Prostate gland (tissue), 2 donors: ENCODE data around the gene PACS1.

Experiments
- CTCF ChIP-seq, 4 experiments: fragments of 200-600 bp in 2 of 4; fragments of 450-650 bp in 2 of 4; sonication (generic) in 2 of 4; IDR thresholded peaks; 1 replicate in 3 of 4; 2 replicates in 1 of 4; pipeline ENCODE4 v1.5.1; 2016 to 2019; ENCODE audit warnings: antibody characterized with exemption in 4 of 4, mild to moderate bottlenecking in 2 of 4, moderate library complexity in 2 of 4
- POLR2A ChIP-seq: fragments of 450-650 bp; IDR thresholded peaks from one replicate; pipeline ENCODE4 v1.6.1; 2016; ENCODE audit warnings: antibody characterized with exemption, mild to moderate bottlenecking
- POLR2AphosphoS5 ChIP-seq: sonication (generic); formaldehyde crosslinking; IDR thresholded peaks from one replicate; pipeline ENCODE4 v1.6.1; 2017; ENCODE audit warnings: antibody characterized with exemption

- TF ChIP-seq POLR2A = no peak
- TF ChIP-seq CTCF (IDR thresholded peaks at IDR 0.05) = no peak
- no peak for TF ChIP-seq POLR2AphosphoS5
These were observed 170.7 kb downstream of the PACS1 start for GRCh38 chr11:66240781-66241136.
